22Rv1 (cell line): ENCODE results near the gene TCF7L1.

Experiments used
- H3K27ac ChIP-seq: fragments of 450-650 bp; 2 replicates; pipeline ENCODE4 v1.5.1; 2017
- CTCF ChIP-seq: fragments of 450-650 bp; IDR thresholded peaks from 2 replicates; pipeline ENCODE4 v1.5.1; 2017; ENCODE audit warnings: mild to moderate bottlenecking
- ZFX ChIP-seq: fragments of 450-650 bp; IDR thresholded peaks from 2 replicates; pipeline ENCODE4 v1.6.1; 2017; ENCODE audit warnings: antibody characterized with exemption, borderline replicate concordance

TCF7L1 gene

GRCh38 chr2:85263591-85263990 is 130.4 kb downstream of the TCF7L1 start:
- TF ChIP-seq CTCF: no peak
- H3K27ac ChIP-seq: no peak overlapping the region

- no peak overlapping the region for H3K27ac ChIP-seq
- TF ChIP-seq CTCF (no peak), ZFX (no peak)
Observed at GRCh38 chr2:85264471-85264870, 131.3 kb downstream of the TCF7L1 start.

- H3K27ac ChIP-seq: no peak overlapping the region
- TF ChIP-seq ZFX (no peak), CTCF (no peak)
Observed at GRCh38 chr2:85265304-85265703, 132.1 kb downstream of the TCF7L1 start.

- no peak overlapping the region for H3K27ac ChIP-seq
- TF ChIP-seq CTCF (peak; percentile 96), ZFX (no peak)
Observed at GRCh38 chr2:85266146-85267041, 133.2 kb downstream of the TCF7L1 start.

GRCh38 chr2:85269959-85270358 is 136.8 kb downstream of the TCF7L1 start:
- TF ChIP-seq ZFX: no peak
- TF ChIP-seq CTCF: no peak
- no peak overlapping the region for H3K27ac ChIP-seq

- TF ChIP-seq ZFX: no peak
- no peak for TF ChIP-seq CTCF
- no peak overlapping the region for H3K27ac ChIP-seq
Observed at GRCh38 chr2:85272357-85272756, 139.2 kb downstream of the TCF7L1 start.
